Stimulated activated naive CD4-positive, alpha-beta T cell (primary cell): Measurements from ENCODE around the gene SORT1.
A peak's percentile ranks its signal among the peaks of the same experiment; 100 is the strongest.

Experiments
- DNase-seq, 6 experiments: peaks; one replicate each; lab custom pipeline; 2025; lab: John Stamatoyannopoulos, UW

Gene SORT1

GRCh38 chr1:109274533-109275476 lies 122.9 kb downstream of the SORT1 start:
- no peak for DNase-seq

- DNase-seq: no peak
Measured at GRCh38 chr1:109273570-109274288, 124.0 kb downstream of the SORT1 start.

- DNase-seq: no peak
Measured at GRCh38 chr1:109272831-109273547, 124.7 kb downstream of the SORT1 start.

- DNase-seq: no peak
Measured at GRCh38 chr1:109272021-109272799, 125.5 kb downstream of the SORT1 start.

- DNase-seq: no peak
Measured at GRCh38 chr1:109271458-109271857, 126.3 kb downstream of the SORT1 start.

- no peak for DNase-seq
Measured at GRCh38 chr1:109270623-109271317, 126.9 kb downstream of the SORT1 start.

- DNase-seq: no peak
Measured at GRCh38 chr1:109269981-109270622, 127.6 kb downstream of the SORT1 start.

GRCh38 chr1:109269212-109269980 lies 128.3 kb downstream of the SORT1 start:
- DNase-seq: no peak

GRCh38 chr1:109268431-109269211 lies 129.1 kb downstream of the SORT1 start:
- no peak for DNase-seq

GRCh38 chr1:109267743-109268300 lies 129.9 kb downstream of the SORT1 start:
- no peak for DNase-seq

GRCh38 chr1:109266965-109267364 lies 130.8 kb downstream of the SORT1 start:
- no peak for DNase-seq

- DNase-seq: no peak
Measured at GRCh38 chr1:109265741-109266330, 131.9 kb downstream of the SORT1 start.

- no peak for DNase-seq
Measured at GRCh38 chr1:109265016-109265415, 132.7 kb downstream of the SORT1 start.

- no peak for DNase-seq
Measured at GRCh38 chr1:109264379-109264755, 133.4 kb downstream of the SORT1 start.

- peak; percentile 37 to 72 (median 64) for DNase-seq
Measured at GRCh38 chr1:109263597-109264378, 133.9 kb downstream of the SORT1 start.

GRCh38 chr1:109263234-109263596 lies 134.5 kb downstream of the SORT1 start:
- peak in 1 of 6 experiments; percentile 36 for DNase-seq
